Measurements from ENCODE around the gene CCDC88C. TPM values are rescaled to one million over a fixed set of nuclear protein-coding genes. Genes with fewer than 3 reads are reported as not detected.

The CCDC88C gene
- polyA plus RNA-seq, 2 of the 4 experiments (the other 2 are of a cell fraction), result 2.9 to 3.7 TPM

DNA sequence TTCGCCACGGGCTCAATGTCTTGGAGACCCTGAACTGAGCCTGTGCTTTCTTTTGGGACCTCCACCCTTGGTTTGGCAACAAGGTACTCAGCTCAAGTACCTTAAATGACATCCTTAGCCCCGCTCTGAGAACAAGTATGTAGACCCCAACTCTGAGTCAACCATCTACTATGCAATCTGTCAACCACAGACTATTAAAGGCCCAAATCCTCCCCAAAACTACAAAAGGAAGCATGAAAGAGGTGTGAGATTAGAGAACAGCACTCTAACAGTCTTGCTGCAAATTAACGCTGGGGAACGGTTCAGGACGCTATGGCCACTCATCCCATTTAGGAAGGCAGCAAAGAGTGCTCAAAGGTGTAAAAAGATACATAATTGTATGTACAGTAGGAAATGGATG, 52.1 kb downstream of the CCDC88C start:
- H3K27ac ChIP-seq, result no peak overlapping the region
- H3K4me2 ChIP-seq, result no peak overlapping the region
- H3K4me3 ChIP-seq, result no peak overlapping the region
- POLR2A ChIA-PET, result no interaction called here
- ATAC-seq (no peak), DNase-seq (ENCODE audit: low read depth in 1 of 2, low spot score in 1 of 2) (no peak), FAIRE-seq (no peak)
- WGBS (ENCODE audit: missing lambda C conversion rate), result 77% methylated on average over 6 of the region's 6 CpGs
- TF ChIP-seq, protein P1, sequence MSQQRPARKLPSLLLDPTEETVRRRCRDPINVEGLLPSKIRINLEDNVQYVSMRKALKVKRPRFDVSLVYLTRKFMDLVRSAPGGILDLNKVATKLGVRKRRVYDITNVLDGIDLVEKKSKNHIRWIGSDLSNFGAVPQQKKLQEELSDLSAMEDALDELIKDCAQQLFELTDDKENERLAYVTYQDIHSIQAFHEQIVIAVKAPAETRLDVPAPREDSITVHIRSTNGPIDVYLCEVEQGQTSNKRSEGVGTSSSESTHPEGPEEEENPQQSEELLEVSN (IDR thresholded peaks at IDR 0.05; ENCODE audit: borderline replicate concordance, low read depth), result no peak
- no peak for TF ChIP-seq HOXB13 (CRISPR knock-in tag; IDR thresholded peaks at IDR 0.05; ENCODE audit: low read depth)
- no peak for TF ChIP-seq POLR2AphosphoS2 (conservative IDR thresholded peaks at IDR 0.05; ENCODE audit: low read length)
- no peak for TF ChIP-seq EP300 (IDR thresholded peaks at IDR 0.05)
- TF ChIP-seq NFE2L2 (conservative IDR thresholded peaks at IDR 0.05; ENCODE audit: low read length), result no peak
- no peak for TF ChIP-seq ZNF302 (CRISPR knock-in tag; IDR thresholded peaks at IDR 0.05)
- TF ChIP-seq MAFK (IDR thresholded peaks at IDR 0.05; ENCODE audit: partially characterized antibody), result no peak
- no peak for TF ChIP-seq RFX5 (IDR thresholded peaks at IDR 0.05)
- no peak for TF ChIP-seq CHD2 (IDR thresholded peaks at IDR 0.05; ENCODE audit: low read length, partially characterized antibody)
- no peaks in the 10 kb centered on the region for H3K4me1 ChIP-seq
- H3K9me3 ChIP-seq, result no peaks in the 10 kb centered on the region
- CTCF ChIA-PET, result interaction anchor here (1.3 kb wide), 1 partner anchor 42 kb away, joined by 5 read pairs; no protein-coding TSS in a partner anchor

DNA sequence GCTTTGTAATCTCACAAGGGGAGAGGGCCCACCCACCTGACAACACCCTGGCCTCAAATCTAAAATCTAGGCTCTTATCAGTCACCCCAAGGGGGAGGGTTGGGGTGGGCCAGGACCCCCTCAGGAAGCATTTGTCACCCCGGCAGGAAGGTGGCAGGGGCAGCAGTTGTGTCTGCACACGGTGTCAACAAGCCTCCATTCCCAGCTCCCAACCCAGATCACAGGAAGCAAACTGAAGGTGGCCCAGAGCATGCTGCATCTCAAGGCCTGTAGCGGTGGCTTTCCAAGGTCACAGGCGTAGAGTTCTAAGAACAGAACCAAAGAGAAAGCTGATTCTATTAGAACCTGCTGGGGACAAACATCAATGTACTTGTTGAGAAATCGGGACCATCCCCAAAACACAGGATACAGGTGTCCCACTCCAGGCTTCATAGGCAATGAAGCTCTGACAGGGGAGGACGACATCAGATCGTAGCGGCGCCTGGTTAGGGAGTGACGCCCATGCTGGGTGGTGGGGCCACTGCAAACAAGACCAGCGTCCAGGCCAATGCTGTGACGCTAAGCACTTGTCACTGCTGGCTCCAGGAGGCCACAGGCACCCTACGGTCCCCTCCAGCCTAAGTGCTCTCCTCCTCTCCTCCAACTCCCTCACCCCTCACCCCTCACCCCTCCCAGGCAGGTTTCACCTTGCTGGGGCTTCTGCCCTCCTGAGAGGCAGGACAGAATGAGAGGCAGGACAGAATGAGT, 52.9 kb downstream of the CCDC88C start:
- POLR2A ChIA-PET, result no interaction called here
- ATAC-seq, result no peak

DNA sequence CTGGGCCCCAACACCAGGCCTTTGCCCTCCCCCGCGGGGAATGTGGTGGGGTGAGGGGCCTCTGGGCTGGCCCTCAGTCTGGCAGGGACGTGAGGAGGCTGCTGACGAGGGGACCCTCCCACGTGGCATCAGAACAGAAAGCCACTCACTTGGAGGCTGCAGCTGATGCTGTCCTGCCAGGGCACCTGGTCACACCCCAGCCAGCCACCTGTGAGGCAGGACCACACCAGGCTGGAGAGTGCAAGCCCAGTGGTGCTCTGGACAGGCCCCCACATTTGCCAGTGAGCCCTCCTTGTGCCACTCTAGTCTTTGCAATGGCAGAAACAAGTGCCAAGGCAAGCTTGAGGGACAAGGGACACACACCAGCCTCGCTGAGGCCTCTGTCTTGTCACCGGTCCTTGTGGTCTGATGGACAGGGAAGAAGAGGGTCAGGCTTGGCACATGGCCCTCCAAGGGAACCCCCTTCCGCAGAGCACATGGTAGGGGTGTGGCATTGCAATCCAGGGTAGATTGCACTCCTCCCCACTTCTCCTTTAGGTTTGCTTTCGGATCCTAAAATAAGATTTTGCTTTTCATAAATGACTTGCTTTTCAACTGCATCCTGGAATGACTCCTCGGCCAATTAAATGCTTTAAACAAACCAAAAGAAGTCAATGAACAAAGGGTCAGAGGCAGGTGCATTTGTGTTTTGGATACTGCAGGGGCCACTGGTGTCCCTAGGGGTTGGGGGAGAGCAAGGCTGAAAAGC, 53.7 kb downstream of the CCDC88C start:
- DNase-seq (ENCODE audit: low read depth in 1 of 2, low spot score in 1 of 2) (no peak), FAIRE-seq (no peak), ATAC-seq (no peak)
- Histone ChIP-seq H3K9me3 (no peaks in the 10 kb centered on the region), H3K4me1 (no peaks in the 10 kb centered on the region), H3K4me3 (no peak overlapping the region), H3K27ac (no peak overlapping the region), H3K4me2 (no peak overlapping the region)
- CTCF ChIA-PET, result no interaction called here
- WGBS (ENCODE audit: missing lambda C conversion rate), result 86% methylated on average over 10 of the region's 10 CpGs
- POLR2A ChIA-PET, result no interaction called here
- TF ChIP-seq, protein P2, sequence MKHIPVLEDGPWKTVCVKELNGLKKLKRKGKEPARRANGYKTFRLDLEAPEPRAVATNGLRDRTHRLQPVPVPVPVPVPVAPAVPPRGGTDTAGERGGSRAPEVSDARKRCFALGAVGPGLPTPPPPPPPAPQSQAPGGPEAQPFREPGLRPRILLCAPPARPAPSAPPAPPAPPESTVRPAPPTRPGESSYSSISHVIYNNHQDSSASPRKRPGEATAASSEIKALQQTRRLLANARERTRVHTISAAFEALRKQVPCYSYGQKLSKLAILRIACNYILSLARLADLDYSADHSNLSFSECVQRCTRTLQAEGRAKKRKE (CRISPR knock-in tag; IDR thresholded peaks at IDR 0.05; ENCODE audit: low read depth), result no peak
- TF ChIP-seq, protein P3, sequence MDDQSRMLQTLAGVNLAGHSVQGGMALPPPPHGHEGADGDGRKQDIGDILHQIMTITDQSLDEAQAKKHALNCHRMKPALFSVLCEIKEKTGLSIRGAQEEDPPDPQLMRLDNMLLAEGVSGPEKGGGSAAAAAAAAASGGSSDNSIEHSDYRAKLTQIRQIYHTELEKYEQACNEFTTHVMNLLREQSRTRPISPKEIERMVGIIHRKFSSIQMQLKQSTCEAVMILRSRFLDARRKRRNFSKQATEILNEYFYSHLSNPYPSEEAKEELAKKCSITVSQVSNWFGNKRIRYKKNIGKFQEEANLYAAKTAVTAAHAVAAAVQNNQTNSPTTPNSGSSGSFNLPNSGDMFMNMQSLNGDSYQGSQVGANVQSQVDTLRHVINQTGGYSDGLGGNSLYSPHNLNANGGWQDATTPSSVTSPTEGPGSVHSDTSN (IDR thresholded peaks at IDR 0.05), result no peak
- TF ChIP-seq, protein P4, sequence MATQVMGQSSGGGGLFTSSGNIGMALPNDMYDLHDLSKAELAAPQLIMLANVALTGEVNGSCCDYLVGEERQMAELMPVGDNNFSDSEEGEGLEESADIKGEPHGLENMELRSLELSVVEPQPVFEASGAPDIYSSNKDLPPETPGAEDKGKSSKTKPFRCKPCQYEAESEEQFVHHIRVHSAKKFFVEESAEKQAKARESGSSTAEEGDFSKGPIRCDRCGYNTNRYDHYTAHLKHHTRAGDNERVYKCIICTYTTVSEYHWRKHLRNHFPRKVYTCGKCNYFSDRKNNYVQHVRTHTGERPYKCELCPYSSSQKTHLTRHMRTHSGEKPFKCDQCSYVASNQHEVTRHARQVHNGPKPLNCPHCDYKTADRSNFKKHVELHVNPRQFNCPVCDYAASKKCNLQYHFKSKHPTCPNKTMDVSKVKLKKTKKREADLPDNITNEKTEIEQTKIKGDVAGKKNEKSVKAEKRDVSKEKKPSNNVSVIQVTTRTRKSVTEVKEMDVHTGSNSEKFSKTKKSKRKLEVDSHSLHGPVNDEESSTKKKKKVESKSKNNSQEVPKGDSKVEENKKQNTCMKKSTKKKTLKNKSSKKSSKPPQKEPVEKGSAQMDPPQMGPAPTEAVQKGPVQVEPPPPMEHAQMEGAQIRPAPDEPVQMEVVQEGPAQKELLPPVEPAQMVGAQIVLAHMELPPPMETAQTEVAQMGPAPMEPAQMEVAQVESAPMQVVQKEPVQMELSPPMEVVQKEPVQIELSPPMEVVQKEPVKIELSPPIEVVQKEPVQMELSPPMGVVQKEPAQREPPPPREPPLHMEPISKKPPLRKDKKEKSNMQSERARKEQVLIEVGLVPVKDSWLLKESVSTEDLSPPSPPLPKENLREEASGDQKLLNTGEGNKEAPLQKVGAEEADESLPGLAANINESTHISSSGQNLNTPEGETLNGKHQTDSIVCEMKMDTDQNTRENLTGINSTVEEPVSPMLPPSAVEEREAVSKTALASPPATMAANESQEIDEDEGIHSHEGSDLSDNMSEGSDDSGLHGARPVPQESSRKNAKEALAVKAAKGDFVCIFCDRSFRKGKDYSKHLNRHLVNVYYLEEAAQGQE (IDR thresholded peaks at IDR 0.05), result no peak
- TF ChIP-seq, protein P5, sequence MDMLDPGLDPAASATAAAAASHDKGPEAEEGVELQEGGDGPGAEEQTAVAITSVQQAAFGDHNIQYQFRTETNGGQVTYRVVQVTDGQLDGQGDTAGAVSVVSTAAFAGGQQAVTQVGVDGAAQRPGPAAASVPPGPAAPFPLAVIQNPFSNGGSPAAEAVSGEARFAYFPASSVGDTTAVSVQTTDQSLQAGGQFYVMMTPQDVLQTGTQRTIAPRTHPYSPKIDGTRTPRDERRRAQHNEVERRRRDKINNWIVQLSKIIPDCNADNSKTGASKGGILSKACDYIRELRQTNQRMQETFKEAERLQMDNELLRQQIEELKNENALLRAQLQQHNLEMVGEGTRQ (IDR thresholded peaks at IDR 0.05), result no peak

More for the DNA sequence above, 52.9 kb downstream of the CCDC88C start:
- WGBS (ENCODE audit: missing lambda C conversion rate), result 90% methylated on average over 12 of the region's 13 CpGs
- CTCF ChIA-PET, result interaction anchor here (0.5 to 1.3 kb wide), 2 partner anchors 41 to 121 kb away, joined by 4 to 5 read pairs; no protein-coding TSS in a partner anchor
- Histone ChIP-seq H3K4me2 (no peak overlapping the region), H3K4me1 (no peaks in the 10 kb centered on the region), H3K4me3 (no peak overlapping the region), H3K27ac (no peak overlapping the region), H3K9me3 (no peaks in the 10 kb centered on the region)
- FAIRE-seq (no peak), DNase-seq (ENCODE audit: low read depth in 1 of 2, low spot score in 1 of 2) (no peak)
- TF ChIP-seq POLR2AphosphoS2 (conservative IDR thresholded peaks at IDR 0.05; ENCODE audit: low read length) (no peak), EHMT2 (IDR thresholded peaks at IDR 0.05; ENCODE audit: low read depth) (no peak), KDM1A (IDR thresholded peaks at IDR 0.05; ENCODE audit: low read depth) (no peak), RCOR1 (IDR thresholded peaks at IDR 0.05; ENCODE audit: low read depth, low read length) (no peak), CHD4 (IDR thresholded peaks at IDR 0.05; ENCODE audit: borderline replicate concordance) (no peak), PHF8 (IDR thresholded peaks at IDR 0.05; ENCODE audit: borderline replicate concordance, low read depth) (no peak), TFCP2L1 (CRISPR knock-in tag; IDR thresholded peaks at IDR 0.05) (no peak), JUNB (IDR thresholded peaks at IDR 0.05) (no peak), HOXA7 (CRISPR knock-in tag; IDR thresholded peaks at IDR 0.05) (no peak)
- TF ChIP-seq, protein P6, sequence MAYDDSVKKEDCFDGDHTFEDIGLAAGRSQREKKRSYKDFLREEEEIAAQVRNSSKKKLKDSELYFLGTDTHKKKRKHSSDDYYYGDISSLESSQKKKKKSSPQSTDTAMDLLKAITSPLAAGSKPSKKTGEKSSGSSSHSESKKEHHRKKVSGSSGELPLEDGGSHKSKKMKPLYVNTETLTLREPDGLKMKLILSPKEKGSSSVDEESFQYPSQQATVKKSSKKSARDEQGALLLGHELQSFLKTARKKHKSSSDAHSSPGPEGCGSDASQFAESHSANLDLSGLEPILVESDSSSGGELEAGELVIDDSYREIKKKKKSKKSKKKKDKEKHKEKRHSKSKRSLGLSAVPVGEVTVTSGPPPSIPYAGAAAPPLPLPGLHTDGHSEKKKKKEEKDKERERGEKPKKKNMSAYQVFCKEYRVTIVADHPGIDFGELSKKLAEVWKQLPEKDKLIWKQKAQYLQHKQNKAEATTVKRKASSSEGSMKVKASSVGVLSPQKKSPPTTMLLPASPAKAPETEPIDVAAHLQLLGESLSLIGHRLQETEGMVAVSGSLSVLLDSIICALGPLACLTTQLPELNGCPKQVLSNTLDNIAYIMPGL (CRISPR knock-in tag; IDR thresholded peaks at IDR 0.05; ENCODE audit: borderline replicate concordance), result no peak
- TF ChIP-seq, protein P7, sequence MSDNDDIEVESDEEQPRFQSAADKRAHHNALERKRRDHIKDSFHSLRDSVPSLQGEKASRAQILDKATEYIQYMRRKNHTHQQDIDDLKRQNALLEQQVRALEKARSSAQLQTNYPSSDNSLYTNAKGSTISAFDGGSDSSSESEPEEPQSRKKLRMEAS (IDR thresholded peaks at IDR 0.05), result no peak

Data from A549 (cell line).